NCI-H2171 (cell line): ENCODE data around the gene ZCCHC7.
"Not testable (repeated sequence)": the region's sequence is repeated elsewhere in the genome, so short reads cannot be mapped to it uniquely, and the experiment has no call there.

Source experiments
- DNase-seq: peaks from one replicate; lab custom pipeline; 2025; lab: John Stamatoyannopoulos, UW

ZCCHC7 gene

DNA sequence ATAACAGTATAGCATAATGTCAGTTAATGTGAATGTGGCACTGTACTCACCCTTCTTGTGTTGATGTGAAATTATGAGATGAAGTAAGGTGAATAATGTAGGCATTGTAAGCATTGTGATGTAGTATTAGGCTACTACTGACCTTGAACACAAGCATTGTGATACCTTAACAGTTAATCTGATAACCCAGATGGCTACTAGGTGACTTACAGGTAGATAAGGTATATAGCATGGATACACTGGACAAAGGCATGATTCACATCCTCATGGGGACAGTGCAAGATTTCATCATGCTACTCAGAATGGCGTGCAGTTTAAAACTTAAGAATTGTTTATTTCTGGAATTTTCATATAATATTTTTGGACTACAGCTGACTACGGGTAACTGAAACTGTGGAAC lies 134.8 kb downstream of the ZCCHC7 start:
- no peak for DNase-seq

DNA sequence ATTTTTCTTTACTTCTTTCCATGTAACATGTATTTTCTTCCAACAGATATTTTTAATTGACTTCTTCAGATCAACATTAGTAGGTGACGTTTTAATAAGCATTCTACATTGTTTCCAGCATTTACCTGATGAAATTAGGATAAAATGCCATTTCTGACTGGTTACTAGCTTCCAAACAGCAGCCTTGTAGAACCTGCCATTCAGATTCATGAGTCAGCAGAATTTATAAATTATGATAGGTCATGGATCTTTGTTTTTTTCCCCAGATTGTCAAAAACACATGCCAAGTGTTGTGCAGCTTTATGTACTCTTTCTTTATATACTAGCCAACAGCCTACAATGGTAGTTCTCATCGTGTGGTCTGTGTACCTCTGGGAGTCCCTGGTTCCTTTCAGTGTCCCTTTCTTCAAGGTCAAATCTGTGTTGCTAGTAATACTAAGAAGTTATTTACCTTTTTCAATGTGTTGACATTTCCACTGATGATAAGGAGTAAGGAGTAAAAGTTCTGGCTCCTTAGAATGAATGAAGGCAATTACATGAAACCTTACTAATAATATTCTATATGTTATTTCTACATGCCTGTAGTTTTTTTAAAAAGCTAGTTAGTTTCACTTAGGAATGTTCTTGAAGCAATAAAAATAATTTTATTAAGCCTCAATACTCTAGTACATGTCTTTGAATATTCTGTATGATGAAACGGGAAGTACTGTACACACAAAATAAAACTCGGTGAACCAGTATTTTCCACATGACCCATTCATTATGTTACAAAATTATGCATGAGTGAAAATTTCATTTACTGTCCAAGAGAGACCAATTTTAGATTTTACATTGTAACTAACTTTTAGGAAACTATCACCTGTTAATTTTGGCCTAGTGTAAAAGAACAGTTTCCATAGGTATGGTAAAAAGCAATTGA lies 135.8 kb downstream of the ZCCHC7 start:
- DNase-seq, result no peak

DNA sequence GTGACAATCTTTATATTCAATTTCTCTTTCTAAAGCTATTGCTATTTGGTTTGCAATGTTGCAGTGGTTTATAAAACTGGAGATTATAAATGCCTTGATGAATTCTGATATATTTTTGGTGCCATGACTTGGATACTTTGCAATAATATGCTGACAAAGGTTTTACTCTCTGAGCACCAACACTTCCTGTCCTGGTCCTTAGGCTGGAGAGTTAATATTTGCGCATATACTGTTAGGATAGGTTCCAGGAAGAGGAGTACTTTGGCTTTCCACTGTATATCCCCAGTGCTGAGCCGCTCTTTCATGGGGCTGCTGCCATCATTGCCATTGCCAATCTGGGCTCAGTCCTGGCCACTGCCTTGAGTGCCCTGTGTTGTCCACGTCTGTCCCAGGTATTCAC lies 139.6 kb downstream of the ZCCHC7 start:
- DNase-seq, result no peak

DNA sequence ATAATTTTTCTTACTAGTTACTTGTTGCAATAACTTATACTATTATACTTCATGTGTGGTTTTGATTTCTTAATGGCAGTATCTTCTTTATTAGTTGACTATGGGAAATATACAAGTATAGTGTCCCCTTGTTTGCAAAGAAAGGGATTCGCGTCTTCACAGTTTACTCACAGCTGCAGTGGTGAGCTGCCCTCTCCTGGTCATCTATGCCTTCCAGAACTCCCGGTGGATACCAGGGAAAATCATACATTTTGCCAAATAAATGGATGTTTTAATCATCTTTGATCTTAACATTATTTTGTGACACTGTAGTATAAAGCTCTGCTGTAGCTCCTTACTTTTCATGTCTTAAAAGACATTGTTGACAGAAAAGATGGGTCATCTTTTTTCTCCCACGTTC lies 142.0 kb downstream of the ZCCHC7 start:
- no peak for DNase-seq

DNA sequence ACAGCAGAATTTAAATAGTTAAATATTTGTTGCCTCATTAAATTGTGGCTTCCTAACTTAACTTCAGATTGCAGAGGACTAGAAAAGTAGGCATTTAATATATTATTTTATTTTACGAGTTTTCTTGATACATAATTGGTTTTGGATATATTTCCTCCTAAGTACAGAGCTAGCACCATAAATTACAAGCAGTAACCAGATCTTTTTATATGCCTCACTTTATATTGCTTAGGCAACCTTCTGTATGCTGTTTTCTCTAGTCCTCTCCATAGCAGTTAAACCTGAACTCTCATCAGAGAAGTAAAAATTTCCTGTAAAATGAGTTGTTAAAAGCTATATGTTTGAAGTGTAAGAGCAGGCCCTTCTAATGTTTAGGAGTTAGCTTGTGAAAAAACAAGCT lies 144.2 kb downstream of the ZCCHC7 start:
- no peak for DNase-seq

DNA sequence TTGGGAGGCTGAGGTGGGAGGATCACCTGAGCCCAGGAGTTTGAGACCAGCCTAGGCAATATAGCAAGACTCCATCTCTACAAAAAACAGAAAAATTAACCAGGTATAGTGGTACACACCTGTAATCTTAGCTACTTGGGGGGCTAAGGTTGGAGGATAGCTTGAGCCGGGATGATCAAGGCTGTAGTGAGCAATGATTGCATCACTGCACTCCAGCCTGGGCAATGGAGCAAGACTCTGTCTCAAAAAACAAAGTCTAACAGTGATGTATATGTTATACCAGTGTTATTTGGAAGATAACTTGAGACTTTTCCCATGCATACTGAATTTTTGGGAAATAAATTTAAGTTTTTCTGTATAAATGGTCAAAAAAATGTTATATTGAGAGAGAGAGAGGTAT lies 146.3 kb downstream of the ZCCHC7 start:
- no peak for DNase-seq

DNA sequence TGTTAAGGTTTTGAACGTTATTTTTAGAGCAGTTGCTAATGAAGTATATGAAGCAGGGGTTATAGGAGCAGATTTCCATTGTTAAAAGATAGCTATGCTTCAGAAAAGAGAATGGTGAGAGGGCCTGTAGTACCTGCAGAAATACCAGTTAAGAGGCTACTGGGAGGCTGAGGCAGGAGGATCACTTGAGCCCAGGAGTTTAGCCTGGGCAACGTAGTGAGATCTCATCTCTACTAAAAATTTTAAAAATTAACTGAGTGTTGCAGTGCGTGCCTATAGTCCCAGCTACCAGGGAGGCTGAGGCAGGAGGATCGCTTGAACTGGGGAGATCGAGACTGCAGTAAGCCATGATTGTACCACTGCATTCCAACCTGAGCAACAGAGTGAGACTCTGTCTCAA lies 148.8 kb downstream of the ZCCHC7 start:
- no peak for DNase-seq

DNA sequence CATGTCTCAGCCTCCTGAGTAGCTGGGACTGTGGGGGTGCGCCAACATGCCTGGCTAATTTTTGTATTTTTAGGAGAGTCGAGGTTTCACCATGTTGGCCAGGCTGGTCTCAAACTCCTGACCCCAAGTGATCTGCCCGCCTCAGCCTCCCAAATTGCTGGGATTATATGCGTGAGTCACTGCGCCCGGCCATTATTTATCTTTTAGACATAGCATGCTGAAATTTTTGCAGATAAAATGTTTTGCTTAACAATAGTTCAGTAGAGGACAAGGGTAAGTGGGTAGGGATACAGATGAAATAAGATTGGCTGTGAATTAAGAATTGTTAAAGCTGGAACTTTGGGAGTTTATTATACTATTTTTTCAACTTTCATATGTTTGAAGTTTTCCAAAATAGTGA lies 151.3 kb downstream of the ZCCHC7 start:
- no peak for DNase-seq

DNA sequence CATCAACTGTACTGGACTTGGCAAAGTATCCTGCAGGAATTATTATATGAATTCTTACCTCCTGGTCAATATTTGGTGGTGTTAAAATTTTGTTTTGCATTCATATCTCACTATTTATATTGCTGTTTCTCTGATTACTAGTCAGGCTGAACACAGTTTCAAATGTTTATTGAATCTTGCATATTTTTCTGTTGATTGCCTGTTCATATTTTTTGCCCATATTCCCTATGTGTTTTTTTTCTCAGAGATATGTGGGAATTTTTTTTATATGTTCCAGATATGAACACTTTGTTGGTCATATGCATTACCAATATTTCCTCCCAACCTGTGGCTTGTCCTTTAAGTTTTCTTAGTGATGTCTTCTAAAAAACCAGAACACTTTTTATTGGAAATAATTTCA lies 153.2 kb downstream of the ZCCHC7 start:
- no peak for DNase-seq

DNA sequence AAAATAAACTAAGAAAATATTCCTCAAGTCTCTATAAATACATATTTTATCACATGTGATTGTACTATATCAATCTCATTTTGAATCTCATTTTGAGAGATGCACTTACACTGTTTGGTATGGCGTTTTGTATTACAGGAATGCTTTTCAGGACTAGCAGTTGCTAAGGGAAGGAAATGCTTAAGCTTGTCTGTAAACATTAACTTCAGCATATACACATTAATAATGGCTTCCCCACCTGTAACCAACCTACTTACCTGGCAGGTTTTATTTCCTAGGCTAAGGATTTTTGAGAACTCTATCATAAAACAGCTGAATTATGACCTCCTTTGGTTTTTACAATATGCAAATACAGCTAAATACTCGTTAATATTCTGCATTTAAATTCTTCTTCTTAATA lies 161.2 kb downstream of the ZCCHC7 start:
- DNase-seq, result no peak

DNA sequence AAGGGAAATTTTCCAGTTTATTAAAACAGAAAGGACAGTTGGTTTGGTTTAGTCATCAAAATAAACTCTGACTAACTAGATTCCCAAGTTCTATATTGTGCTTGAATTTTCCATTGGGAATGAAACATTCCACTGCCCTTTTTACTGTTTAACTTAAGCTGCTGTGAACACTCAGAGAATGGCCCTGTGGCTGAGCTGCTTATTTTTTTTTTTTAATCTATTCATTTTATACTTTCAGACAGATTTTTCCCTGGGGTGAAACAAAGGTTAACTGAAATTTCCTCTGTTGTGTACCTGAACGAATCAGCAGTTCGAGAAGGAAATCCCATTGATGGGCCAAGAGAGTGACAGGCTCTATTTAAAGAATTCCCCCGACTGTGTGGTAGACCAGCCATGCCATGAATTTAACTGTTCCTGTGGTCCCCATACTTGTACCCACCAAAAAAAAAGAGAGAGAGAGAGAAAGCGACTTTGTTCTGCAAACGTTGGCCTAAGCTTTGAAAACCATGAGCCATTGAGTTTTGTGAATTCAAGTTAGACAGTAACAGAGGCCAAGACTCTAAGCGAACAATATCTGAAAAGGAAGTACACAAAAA lies 163.5 kb downstream of the ZCCHC7 start:
- DNase-seq, result no peak

DNA sequence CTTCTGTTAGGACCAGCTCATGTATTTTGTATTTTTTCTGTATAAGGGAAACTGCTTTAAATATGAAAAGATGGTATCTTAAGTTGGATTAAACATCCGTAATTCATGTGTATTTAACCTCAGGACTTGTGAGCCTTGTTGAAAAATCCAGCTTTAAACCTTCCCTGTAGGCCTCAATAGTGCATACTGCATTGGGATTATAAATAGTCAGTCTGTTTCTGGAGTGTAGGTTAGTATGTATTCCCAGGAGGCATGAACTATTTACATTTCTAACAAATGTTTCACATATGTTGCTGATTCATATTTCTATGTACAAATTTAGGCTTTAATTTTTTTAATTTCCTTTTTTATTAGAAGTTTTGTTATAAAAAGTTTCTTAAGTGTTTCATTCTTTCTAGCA lies 164.3 kb downstream of the ZCCHC7 start:
- DNase-seq, result no peak

DNA sequence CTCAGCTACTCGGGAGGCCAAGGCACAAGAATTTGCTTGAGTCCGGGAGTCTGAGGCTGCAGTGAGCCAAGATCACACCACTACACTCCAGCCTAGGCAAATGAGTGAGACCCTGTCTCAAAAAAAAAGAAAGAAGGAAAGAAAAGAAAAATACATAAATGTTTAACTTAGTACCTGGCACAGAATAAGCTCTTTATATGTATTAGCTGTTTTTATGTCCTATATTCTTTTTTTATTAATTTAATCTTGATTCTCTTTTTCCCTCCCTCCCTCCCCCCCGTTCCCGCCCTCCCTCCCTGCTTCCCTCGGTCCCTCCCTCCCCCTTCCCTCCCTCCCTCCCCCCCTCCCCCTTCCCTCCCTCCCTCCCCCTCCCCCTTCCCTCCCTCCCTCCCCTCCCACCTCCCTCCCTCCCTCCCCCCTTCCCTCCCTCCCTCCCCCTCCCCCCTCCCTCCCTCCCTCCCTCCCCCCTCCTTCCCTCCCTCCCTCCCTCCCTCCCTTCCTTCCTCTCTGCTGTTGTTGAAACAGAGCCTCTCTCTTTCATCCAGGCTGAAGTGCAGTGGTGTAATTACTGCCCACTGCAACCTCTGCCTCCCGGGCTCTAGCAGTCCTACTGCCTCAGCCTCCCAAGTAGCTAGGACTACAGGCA lies 166.3 kb downstream of the ZCCHC7 start:
- no peak for DNase-seq

DNA sequence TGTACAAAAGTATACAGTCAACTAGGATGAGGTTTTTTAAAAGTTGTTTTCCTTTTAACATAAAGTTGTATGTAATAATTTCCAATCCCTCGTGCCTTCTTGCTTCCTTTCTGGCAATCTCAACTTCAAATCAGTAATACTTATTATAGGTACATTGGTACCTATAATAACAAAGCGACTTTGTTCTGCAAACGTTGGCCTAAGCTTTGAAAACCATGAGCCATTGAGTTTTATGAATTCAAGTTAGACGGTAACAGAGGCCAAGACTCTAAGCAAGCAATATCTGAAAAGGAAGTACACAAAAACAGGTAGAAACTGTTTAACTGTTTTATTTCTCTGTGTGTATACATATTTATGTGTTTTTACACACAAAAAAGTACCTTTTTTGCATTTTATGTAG lies 166.9 kb downstream of the ZCCHC7 start:
- no peak for DNase-seq

DNA sequence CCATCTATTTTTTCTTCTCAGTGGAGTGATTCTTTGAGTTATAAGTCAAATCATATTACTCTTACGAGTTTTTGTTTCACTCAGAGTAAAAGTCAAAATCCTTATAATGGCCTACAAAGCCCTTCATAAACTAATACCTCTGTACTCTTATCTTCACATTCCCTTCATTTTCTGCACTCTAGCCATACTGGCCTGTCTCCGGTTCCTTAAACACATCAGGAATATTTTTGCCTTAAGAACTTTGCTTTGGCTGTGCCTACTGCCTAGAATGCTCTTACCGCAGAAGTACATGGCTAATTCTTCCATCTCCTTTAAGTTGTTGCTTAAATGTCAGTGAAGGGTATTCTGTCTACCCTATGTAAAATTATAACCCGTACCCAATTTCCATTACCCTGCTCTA lies 169.3 kb downstream of the ZCCHC7 start:
- DNase-seq, result no peak

DNA sequence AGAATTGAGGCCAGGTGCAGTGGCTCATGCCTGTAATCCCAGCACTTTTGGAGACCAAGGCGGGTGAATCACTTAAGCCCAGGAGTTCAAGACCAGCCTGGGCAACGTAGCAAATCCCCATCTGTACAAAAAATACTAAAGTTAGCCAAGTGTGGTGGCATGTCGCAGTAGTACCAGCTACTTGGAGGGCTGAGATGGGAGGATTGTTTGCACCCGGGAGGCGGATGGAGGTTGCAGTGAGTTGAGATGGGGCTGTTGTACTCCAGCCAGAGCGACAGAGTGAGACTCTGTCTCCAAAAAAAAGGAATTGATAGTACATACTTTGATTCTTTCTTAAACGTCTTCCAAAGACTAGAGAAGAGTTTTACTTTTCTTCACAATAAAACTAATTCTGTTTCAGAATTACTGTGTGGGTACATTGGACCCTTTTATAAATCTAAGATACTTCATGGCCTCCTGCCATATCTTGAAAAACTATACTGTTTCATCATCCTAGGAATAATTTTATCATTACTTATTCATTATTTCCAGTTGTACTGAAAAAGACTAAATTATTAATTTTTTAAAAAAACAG lies 170.1 kb downstream of the ZCCHC7 start:
- DNase-seq, result no peak

DNA sequence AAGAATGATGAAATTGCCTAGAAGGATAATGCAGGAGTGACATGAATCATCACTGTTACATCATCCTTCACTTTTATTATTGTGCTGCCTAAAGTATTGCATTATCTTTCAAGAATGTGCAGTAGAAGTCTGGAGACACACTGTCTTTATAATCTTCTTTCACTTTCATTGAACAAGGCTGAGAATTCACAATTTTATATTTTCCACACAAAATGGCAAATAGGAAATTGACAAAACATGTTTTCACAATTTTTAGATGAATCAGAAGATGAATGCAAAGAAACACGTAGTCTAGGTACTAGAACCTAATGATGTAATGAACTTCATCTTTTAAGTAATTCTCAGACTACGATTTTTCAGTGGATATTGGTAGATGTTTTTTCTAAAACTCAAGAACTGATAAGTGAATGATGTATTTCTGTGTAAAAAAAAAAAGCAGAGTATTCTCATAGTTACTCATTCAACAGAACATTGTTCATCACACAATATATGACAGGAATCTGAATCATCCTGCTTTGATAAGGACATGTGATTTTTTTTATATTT lies 170.6 kb downstream of the ZCCHC7 start:
- DNase-seq, result no peak

DNA sequence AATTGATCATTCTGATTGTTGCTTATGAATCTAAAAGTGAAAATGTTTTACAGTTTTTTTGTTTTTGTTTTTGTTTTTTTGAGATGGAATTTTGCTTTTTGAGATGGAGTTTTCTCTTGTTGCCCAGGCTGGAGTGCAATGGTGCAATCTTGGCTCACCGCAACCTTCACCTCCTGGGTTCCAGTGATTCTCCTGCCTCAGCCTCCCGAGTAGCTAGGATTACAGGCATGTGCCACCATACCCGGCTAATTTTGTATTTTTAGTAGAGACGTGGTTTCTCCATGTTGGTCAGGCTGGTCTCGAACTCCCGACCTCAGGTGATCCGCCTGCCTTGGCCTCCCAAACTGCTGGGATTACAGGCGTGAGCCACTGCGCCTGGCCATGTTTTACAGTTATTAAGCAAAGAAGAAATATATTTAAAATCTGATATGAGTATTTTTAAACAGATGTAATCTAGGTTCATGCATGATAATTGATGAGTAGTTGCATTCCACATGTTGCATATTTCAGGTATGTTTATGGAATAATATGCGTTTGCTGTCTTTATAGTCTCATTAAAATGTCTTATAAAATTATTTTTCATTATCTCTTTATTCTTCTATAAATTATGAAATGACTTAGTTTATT lies 171.4 kb downstream of the ZCCHC7 start:
- not testable (repeated sequence) for DNase-seq

DNA sequence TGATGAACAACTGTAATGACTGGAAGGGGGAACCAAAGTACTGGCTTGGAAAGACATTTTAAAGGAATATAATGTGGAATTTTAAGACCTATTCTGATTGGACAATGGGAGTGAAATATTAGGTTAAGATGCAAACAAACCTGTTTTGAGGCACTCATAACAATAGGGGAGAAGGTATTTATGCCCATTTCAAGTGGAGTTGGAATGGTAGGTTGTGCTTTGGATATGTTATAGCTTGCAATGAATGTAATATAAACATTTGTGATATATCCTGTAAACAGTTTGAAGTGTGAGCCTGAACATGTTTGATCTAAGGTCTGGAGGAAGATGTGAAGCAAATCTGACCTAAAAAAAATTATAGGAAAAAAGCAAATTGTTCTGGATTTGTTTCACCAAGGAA lies 172.5 kb downstream of the ZCCHC7 start:
- DNase-seq, result no peak

DNA sequence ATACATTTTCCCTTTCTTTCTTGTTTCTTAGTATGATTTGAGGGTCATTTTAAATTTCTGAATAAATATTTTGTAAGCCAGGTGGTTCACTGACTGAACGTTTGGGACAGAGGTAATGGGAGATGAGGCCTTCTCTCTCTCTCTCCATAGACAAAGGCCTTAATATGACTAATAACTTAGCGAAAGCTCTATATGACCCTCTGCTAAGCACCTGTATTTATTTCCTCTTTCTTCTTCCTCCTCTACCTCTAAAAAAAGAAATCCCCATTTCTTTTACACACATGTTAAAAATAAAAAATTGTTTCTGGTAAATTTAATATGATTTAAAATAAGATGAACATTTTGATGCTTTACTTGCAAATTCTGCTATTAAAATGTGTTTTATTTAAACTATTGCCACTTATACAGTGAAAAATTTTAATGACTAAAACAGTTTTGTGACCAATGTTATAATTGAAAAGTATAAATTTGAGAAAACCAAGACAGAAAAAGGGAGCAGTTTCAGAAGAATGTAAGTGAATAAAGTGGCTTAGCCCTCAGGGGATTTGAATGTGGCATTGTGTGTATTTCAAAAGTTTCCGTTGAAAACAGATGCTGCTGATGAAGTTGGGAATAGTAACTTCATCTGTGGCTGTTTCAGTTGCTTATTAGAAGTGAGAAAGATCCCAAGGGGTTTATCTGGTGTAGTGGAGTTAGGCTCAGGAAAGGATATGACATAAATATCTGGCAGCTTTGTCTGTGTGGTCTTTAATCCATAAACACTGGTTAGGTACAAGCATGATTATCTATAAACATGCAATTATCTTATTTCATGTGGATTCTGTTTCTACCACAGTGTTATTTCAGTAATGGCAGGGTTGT lies 173.5 kb downstream of the ZCCHC7 start:
- peak; percentile 40 for DNase-seq

DNA sequence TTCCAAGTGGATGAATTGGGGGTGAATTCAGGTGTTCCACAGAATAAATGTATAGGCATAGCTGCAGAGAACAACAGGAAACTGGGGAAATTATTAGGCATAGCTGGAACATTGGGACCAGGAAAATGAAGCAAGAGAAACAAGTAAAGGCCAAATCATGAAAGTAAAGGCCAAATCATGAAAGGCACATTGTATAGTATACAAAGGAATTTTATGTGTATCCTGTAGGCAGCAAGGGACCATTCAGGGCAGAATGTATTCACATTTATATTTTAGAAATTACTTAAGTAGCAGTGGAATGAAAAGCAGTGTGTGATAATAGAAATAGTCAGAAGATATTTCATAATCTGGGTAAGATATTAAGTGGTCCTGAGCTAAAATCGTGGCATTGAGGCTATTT lies 174.8 kb downstream of the ZCCHC7 start:
- no peak for DNase-seq
